T-helper 2 cell treated with Interferon-gamma antibody and Interleukin-4, amounts not matched to agents 5 μg/mL and 100 μg/mL, for 36 hours (primary cell): ENCODE measurements around the gene ECM1.

Source experiments
- DNase-seq: peaks from one replicate; pipeline ENCODE4 v3.0.0; 2021; ENCODE audit warnings: low spot score
- H3K27ac Mint-ChIP-seq: one replicate; pipeline ENCODE4 v1.8.0; 2021; ENCODE audit warnings: mild to moderate bottlenecking, mixed read lengths
- H3K27me3 Mint-ChIP-seq: one replicate; pipeline ENCODE4 v1.8.0; 2021; ENCODE audit warnings: low read depth, mixed read lengths
- H3K36me3 Mint-ChIP-seq: one replicate; pipeline ENCODE4 v1.8.0; 2021; ENCODE audit warnings: low read depth, mixed read lengths
- H3K4me1 Mint-ChIP-seq: one replicate; pipeline ENCODE4 v1.8.0; 2021; ENCODE audit warnings: low read depth, mixed read lengths
- H3K4me3 Mint-ChIP-seq: one replicate; pipeline ENCODE4 v1.8.0; 2022; ENCODE audit warnings: mild to moderate bottlenecking, moderate library complexity, mixed read lengths
- H3K9me3 Mint-ChIP-seq: one replicate; pipeline ENCODE4 v1.8.0; 2021; ENCODE audit warnings: mixed read lengths

The ECM1 gene

GRCh38 chr1:150486966-150487762, 20.7 kb upstream of the ECM1 start, which contains the start of gene TARS2:
TSS of gene TARS2 (plus strand) at chr1:150487419. CDS start at chr1:150487451, 32 bp downstream.
- Mint-ChIP-seq H3K4me1 (peaks cover 13% of the 10 kb centered on the region), H3K9me3 (no peaks in the 10 kb centered on the region), H3K36me3 (peaks cover 23% of the 10 kb centered on the region), H3K4me3 (peak within 1 kb of the TSS; percentile 98), H3K27ac (peak within 1 kb of the TSS; percentile 98), H3K27me3 (no peaks in the 10 kb centered on the region)
- peak; percentile 95 for DNase-seq

- DNase-seq: no peak
- Mint-ChIP-seq H3K27me3 (no peaks in the 10 kb centered on the region), H3K4me3 (peak overlapping the region; percentile 98), H3K4me1 (peaks cover 13% of the 10 kb centered on the region), H3K27ac (peak overlapping the region; percentile 98), H3K36me3 (peaks cover 27% of the 10 kb centered on the region), H3K9me3 (no peaks in the 10 kb centered on the region)
These were observed 20.2 kb upstream of the ECM1 start for GRCh38 chr1:150487763-150488115.

GRCh38 chr1:150493175-150493574, 14.7 kb upstream of the ECM1 start:
- no peak for DNase-seq
- Mint-ChIP-seq H3K4me1 (peaks cover 9% of the 10 kb centered on the region), H3K4me3 (no peak overlapping the region), H3K27ac (no peak overlapping the region), H3K36me3 (peaks cover 48% of the 10 kb centered on the region), H3K27me3 (no peaks in the 10 kb centered on the region), H3K9me3 (no peaks in the 10 kb centered on the region)

- Mint-ChIP-seq H3K4me1 (no peaks in the 10 kb centered on the region), H3K27me3 (no peaks in the 10 kb centered on the region), H3K36me3 (peaks cover 41% of the 10 kb centered on the region), H3K4me3 (no peak overlapping the region), H3K9me3 (no peaks in the 10 kb centered on the region), H3K27ac (peak overlapping the region; percentile 17)
- DNase-seq: no peak
These were observed 9.6 kb upstream of the ECM1 start for GRCh38 chr1:150498342-150498741.

GRCh38 chr1:150505431-150505830, 2.5 kb upstream of the ECM1 start:
- no peak for DNase-seq
- Mint-ChIP-seq H3K9me3 (no peaks in the 10 kb centered on the region), H3K36me3 (peaks cover 25% of the 10 kb centered on the region), H3K27me3 (no peaks in the 10 kb centered on the region), H3K27ac (no peak overlapping the region), H3K4me3 (no peak overlapping the region), H3K4me1 (peaks cover 2% of the 10 kb centered on the region)

GRCh38 chr1:150508982-150509381, 1.1 kb downstream of the ECM1 start:
- Mint-ChIP-seq H3K4me3 (no peak overlapping the region), H3K9me3 (no peaks in the 10 kb centered on the region), H3K27ac (no peak overlapping the region), H3K4me1 (peaks cover 2% of the 10 kb centered on the region), H3K27me3 (no peaks in the 10 kb centered on the region), H3K36me3 (peaks cover 17% of the 10 kb centered on the region)
- no peak for DNase-seq

- no peak for DNase-seq
- peaks cover 8% of the 10 kb centered on the region for H3K36me3 Mint-ChIP-seq
- no peaks in the 10 kb centered on the region for H3K27me3 Mint-ChIP-seq
- no peaks in the 10 kb centered on the region for H3K9me3 Mint-ChIP-seq
- H3K27ac Mint-ChIP-seq: no peak overlapping the region
- no peak overlapping the region for H3K4me3 Mint-ChIP-seq
- peaks cover 9% of the 10 kb centered on the region for H3K4me1 Mint-ChIP-seq
These were observed 3.6 kb downstream of the ECM1 start for GRCh38 chr1:150511551-150511950.

GRCh38 chr1:150511985-150512660, 4.2 kb downstream of the ECM1 start:
- H3K36me3 Mint-ChIP-seq: peaks cover 7% of the 10 kb centered on the region
- H3K27me3 Mint-ChIP-seq: no peaks in the 10 kb centered on the region
- DNase-seq: no peak
- H3K27ac Mint-ChIP-seq: no peak overlapping the region
- no peaks in the 10 kb centered on the region for H3K9me3 Mint-ChIP-seq
- peaks cover 12% of the 10 kb centered on the region for H3K4me1 Mint-ChIP-seq
- no peak overlapping the region for H3K4me3 Mint-ChIP-seq

- H3K4me3 Mint-ChIP-seq: no peak overlapping the region
These were observed 4.9 kb downstream of the ECM1 start for GRCh38 chr1:150512846-150513245.

GRCh38 chr1:150513351-150513791, 5.5 kb downstream of the ECM1 start:
- no peak for DNase-seq
- Mint-ChIP-seq H3K27ac (no peak overlapping the region), H3K4me3 (no peak overlapping the region), H3K9me3 (no peaks in the 10 kb centered on the region), H3K27me3 (no peaks in the 10 kb centered on the region), H3K36me3 (peaks cover 4% of the 10 kb centered on the region), H3K4me1 (peaks cover 10% of the 10 kb centered on the region)

More at GRCh38 chr1:150512846-150513245, 4.9 kb downstream of the ECM1 start:
- H3K4me1 Mint-ChIP-seq: peaks cover 10% of the 10 kb centered on the region
- no peaks in the 10 kb centered on the region for H3K9me3 Mint-ChIP-seq
- no peaks in the 10 kb centered on the region for H3K27me3 Mint-ChIP-seq
- DNase-seq: no peak
- H3K36me3 Mint-ChIP-seq: peaks cover 4% of the 10 kb centered on the region
- no peak overlapping the region for H3K27ac Mint-ChIP-seq

- Mint-ChIP-seq H3K9me3 (no peaks in the 10 kb centered on the region), H3K4me3 (peak overlapping the region; percentile 90), H3K36me3 (peaks cover 4% of the 10 kb centered on the region), H3K4me1 (peaks cover 10% of the 10 kb centered on the region), H3K27ac (no peak overlapping the region), H3K27me3 (no peaks in the 10 kb centered on the region)
- DNase-seq: no peak
These were observed 6.4 kb downstream of the ECM1 start for GRCh38 chr1:150514260-150514659.

GRCh38 chr1:150514913-150515327, 7.0 kb downstream of the ECM1 start:
- peaks cover 4% of the 10 kb centered on the region for H3K36me3 Mint-ChIP-seq
- no peak for DNase-seq
- peak overlapping the region; percentile 90 for H3K4me3 Mint-ChIP-seq
- H3K27ac Mint-ChIP-seq: no peak overlapping the region
- no peaks in the 10 kb centered on the region for H3K9me3 Mint-ChIP-seq
- peaks cover 10% of the 10 kb centered on the region for H3K4me1 Mint-ChIP-seq
- no peaks in the 10 kb centered on the region for H3K27me3 Mint-ChIP-seq

- no peaks in the 10 kb centered on the region for H3K27me3 Mint-ChIP-seq
- peak within 1 kb of the TSS; percentile 90 for H3K4me3 Mint-ChIP-seq
- peak within 1 kb of the TSS; percentile 47 for H3K27ac Mint-ChIP-seq
These were observed 7.6 kb downstream of the ECM1 start, which contains the start of gene FALEC for GRCh38 chr1:150515328-150516049. TSS of gene FALEC (plus strand) at chr1:150515752.

More at GRCh38 chr1:150515328-150516049, 7.6 kb downstream of the ECM1 start, which contains the start of gene FALEC:
- H3K4me1 Mint-ChIP-seq: peaks cover 10% of the 10 kb centered on the region
- H3K9me3 Mint-ChIP-seq: no peaks in the 10 kb centered on the region
- H3K36me3 Mint-ChIP-seq: peaks cover 4% of the 10 kb centered on the region
- DNase-seq: peak; percentile 96
